GM15510 (cell line): Measurements from ENCODE around the gene OSBPL10.

Experiments
- POLR2A ChIP-seq: IDR thresholded peaks from 3 replicates; pipeline ENCODE4 v1.6.1; 2011; ENCODE audit warnings: borderline replicate concordance; ENCODE audit not compliant: insufficient read length; ENCODE audit errors: extremely low read depth

Gene OSBPL10

DNA sequence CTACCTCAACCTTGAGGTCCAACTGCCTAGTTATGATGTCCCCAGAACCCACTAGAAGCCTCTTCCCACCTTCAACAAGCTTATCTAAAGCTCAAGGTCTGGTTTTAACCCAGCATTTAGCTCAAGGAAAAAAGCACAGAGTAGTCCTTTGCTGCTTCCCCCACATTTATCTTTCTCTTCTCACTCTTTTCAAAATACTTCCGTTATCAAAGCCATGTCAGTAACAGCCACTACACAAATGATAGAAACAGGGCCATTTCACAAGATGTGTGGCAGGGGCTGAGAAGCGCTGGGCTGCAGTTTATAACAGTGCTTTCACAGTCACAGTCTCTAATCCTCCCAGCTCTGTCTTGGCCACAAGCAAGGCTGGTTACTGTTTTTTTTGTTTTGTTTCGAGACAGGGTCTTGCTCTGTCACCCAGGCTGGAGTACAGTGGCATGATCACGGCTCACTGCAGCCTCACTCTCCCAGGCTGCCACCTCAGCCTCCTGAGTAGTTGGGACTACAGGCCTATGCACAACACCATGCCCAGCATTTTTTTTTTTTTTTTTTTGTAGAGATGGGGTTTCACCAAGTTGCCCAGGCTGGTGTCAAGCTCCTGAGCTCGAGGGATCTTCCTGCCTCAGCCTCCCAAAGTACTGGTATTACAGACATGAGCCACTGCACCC is 218.8 kb downstream of the OSBPL10 start:
- no peak for TF ChIP-seq POLR2A

DNA sequence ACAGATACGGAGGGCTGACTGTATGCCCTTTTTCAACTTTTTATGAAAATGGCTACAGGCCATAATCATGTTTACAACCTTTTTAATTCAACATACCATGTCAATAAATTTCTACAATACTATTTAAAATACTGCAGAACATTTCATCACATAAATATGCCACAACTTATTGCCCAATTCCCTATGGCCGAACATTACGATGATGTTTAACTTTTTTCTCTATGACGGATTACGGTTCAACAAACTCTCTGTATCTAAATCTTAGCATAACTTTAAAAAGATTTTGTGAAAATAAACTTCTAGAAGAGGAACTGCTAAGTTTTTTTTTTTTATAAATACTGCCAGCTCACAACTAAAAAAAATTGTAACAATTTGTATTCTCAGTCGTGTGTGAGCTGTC is 220.4 kb downstream of the OSBPL10 start:
- no peak for TF ChIP-seq POLR2A

DNA sequence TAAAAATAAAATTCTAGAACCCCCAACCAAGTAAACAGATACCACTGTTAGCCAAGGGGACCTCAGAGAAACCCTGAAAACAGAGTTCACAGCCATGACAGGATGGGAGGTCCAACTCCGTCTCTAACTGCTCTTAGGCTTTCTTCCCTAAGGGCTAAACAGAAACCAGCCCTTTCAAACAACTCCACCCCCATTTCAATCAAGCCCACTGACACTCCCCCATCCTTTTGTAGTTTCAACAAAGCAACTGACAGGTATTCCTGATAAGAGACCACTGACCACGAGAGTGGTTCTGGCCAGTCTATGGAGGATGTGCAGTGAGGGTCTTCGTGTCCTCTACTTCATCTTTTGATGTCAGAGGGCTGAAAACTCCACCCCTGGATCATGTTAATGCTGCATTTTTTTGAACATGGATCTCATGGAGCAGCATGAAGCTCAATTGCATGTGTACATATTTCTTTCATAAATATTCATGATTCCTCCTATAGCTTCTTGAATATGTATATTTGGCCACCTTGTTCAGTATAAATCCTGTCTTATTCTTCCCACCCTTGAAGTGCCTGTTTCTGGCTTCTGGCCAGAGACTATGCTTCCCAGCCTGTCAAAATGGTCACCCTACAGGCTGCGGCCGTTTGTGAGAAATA is 222.6 kb downstream of the OSBPL10 start:
- TF ChIP-seq POLR2A = no peak

GRCh38 chr3:31755926-31756658 is 225.0 kb downstream of the OSBPL10 start:
- no peak for TF ChIP-seq POLR2A

GRCh38 chr3:31754575-31755278 is 226.3 kb downstream of the OSBPL10 start:
- TF ChIP-seq POLR2A = no peak

DNA sequence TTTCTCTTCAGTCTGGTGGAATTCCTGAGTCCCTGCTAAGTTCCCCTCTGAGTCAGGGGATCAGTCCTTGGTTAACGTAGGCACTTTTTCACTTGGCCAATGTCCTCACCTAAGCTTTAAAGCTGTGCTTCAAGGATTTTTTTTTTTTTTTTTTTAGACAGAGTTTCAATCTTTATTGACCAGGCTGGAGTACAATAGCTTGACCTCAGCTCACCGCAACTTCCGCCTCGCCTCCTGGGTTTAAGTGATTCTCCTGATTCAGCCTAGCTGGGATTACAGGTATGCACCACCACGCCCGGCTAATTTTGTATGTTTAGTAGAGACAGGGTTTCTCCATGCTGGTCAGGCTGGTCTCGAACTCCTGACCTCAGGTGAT is 228.0 kb downstream of the OSBPL10 start:
- no peak for TF ChIP-seq POLR2A

GRCh38 chr3:31752305-31753049 is 228.6 kb downstream of the OSBPL10 start:
- no peak for TF ChIP-seq POLR2A

DNA sequence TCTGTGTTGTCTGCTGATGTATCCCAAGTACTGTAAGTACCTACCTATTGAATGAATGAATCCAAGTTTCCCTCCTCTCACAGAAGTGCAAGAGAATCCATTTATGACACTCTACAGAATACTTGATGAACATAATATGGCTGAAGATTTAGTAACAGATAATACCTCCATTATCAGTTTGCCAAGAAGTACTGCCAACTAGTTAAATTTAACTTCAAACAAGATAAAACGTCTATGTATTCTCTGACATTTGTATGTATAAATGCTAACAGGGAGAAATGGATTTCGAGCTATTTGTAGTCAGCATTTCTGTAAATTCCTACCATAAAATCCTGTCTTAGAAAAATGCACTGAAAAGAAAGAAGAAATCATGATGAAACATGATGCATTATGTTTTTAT is 230.7 kb downstream of the OSBPL10 start:
- TF ChIP-seq POLR2A = no peak

- TF ChIP-seq POLR2A = no peak
Measured at GRCh38 chr3:31748933-31749295, 232.1 kb downstream of the OSBPL10 start.

- TF ChIP-seq POLR2A = no peak
Measured at GRCh38 chr3:31748281-31748932, 232.7 kb downstream of the OSBPL10 start.

- no peak for TF ChIP-seq POLR2A
Measured at GRCh38 chr3:31747785-31748184, 233.3 kb downstream of the OSBPL10 start.

DNA sequence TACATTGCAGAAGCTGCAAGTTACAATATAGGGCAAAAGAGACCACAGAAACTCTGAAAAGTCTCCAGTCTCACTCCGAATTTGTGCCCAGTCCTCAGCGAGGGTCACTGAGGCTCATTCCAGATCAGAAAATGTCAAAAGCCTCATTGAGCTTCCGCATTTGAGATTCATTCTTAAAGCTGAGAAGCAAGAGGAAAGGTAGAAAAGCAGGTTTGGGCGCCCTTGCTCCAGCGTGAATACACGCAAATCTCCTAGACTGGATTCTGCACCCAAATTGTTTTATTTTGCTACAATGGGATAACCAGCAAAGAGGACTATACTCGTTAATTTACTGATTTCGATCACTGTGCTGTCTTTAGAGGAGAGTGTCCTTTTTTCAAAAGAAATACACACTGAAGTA is 236.1 kb downstream of the OSBPL10 start:
- no peak for TF ChIP-seq POLR2A

GRCh38 chr3:31743331-31744089 is 237.6 kb downstream of the OSBPL10 start:
- TF ChIP-seq POLR2A = no peak
